WTC11 (cell line): ENCODE measurements around the gene CDCP1. TPM values are rescaled to one million over a fixed set of nuclear protein-coding genes. Genes with fewer than 3 reads are reported as not detected.
"Not testable (repeated sequence)": the region's sequence is repeated elsewhere in the genome, so short reads cannot be mapped to it uniquely, and the experiment has no call there.

Experiments used
- ATAC-seq: fragments of 200-7000 bp; cut with Tn5 transposase; 2 replicates; pipeline ENCODE4 v1.10.0; 2021; ENCODE audit warnings: mild to moderate bottlenecking, moderate library complexity
- CTCF ChIA-PET: fragments of 300-600 bp; sonication (Branson Sonifier 250); formaldehyde crosslinking; loops from one replicate; lab custom pipeline; 2021; ENCODE audit warnings: antibody characterized with exemption; lab: Charles Lee
- POLR2A ChIA-PET: fragments of 350-600 bp; sonication (Branson Sonifier 250); formaldehyde crosslinking; loops from one replicate; lab custom pipeline; 2021; ENCODE audit warnings: antibody characterized with exemption; lab: Charles Lee
- DNase-seq: peaks from one replicate; pipeline ENCODE4 v3.0.0; 2021; ENCODE audit warnings: low spot score
- H3K27ac Mint-ChIP-seq: 2 replicates; pipeline ENCODE4 v1.8.0; 2021; ENCODE audit warnings: mixed read lengths
- H3K27me3 Mint-ChIP-seq: 2 replicates; pipeline ENCODE4 v1.8.0; 2021; ENCODE audit warnings: low read depth, mild to moderate bottlenecking, moderate library complexity, mixed read lengths
- H3K36me3 Mint-ChIP-seq: 2 replicates; pipeline ENCODE4 v1.8.0; 2021; ENCODE audit warnings: mixed read lengths
- H3K4me1 Mint-ChIP-seq: 2 replicates; pipeline ENCODE4 v1.8.0; 2022; ENCODE audit warnings: mixed read lengths
- H3K4me3 Mint-ChIP-seq: 2 replicates; pipeline ENCODE4 v1.8.0; 2021; ENCODE audit warnings: mild to moderate bottlenecking, moderate library complexity, mixed read lengths
- H3K9me3 Mint-ChIP-seq: 2 replicates; pipeline ENCODE4 v1.8.0; 2021; ENCODE audit warnings: mixed read lengths
- IRF2 ChIP-seq: sonication (generic); formaldehyde crosslinking; IDR thresholded peaks from 2 replicates; pipeline ENCODE4 v1.8.0; 2022; ENCODE audit warnings: low read depth, missing genetic modification reagents, borderline replicate concordance
- JAZF1 ChIP-seq: fragments of 250-450 bp; sonication (Bioruptor Pico); IDR thresholded peaks from 2 replicates; pipeline ENCODE4 v1.9.0; 2021; ENCODE audit warnings: moderate library complexity, mild to moderate bottlenecking, inconsistent platforms
- KAT7 ChIP-seq: sonication (generic); formaldehyde crosslinking; IDR thresholded peaks from 2 replicates; pipeline ENCODE4 v1.8.1; 2023; ENCODE audit warnings: missing genetic modification reagents, mild to moderate bottlenecking, borderline replicate concordance
- NFE2L1 ChIP-seq: sonication (generic); formaldehyde crosslinking; IDR thresholded peaks from 2 replicates; pipeline ENCODE4 v1.8.1; 2023; ENCODE audit warnings: missing genetic modification reagents
- NR1H2 ChIP-seq: sonication (generic); formaldehyde crosslinking; IDR thresholded peaks from 2 replicates; pipeline ENCODE4 v1.9.0; 2021; ENCODE audit warnings: mild to moderate bottlenecking, moderate library complexity, missing genetic modification reagents
- NR2C2 ChIP-seq: sonication (generic); formaldehyde crosslinking; IDR thresholded peaks from 2 replicates; pipeline ENCODE4 v1.8.0; 2022; ENCODE audit warnings: mild to moderate bottlenecking, missing genetic modification reagents
- RELA ChIP-seq: sonication (generic); formaldehyde crosslinking; IDR thresholded peaks from 2 replicates; pipeline ENCODE4 v1.8.1; 2022; ENCODE audit warnings: missing genetic modification reagents, mild to moderate bottlenecking, borderline replicate concordance
- SMAD3 ChIP-seq: sonication (generic); formaldehyde crosslinking; IDR thresholded peaks from 2 replicates; pipeline ENCODE4 v1.8.0; 2022; ENCODE audit warnings: missing genetic modification reagents, mild to moderate bottlenecking, borderline replicate concordance
- TEAD4 ChIP-seq: sonication (generic); formaldehyde crosslinking; IDR thresholded peaks from 2 replicates; pipeline ENCODE4 v1.8.0; 2022; ENCODE audit warnings: mild to moderate bottlenecking, missing genetic modification reagents
- ZNF121 ChIP-seq: sonication (generic); formaldehyde crosslinking; IDR thresholded peaks from 2 replicates; pipeline ENCODE4 v1.8.0; 2023; ENCODE audit warnings: missing genetic modification reagents
- ZNF317 ChIP-seq: sonication (generic); formaldehyde crosslinking; IDR thresholded peaks from 2 replicates; pipeline ENCODE4 v1.8.1; 2023; ENCODE audit warnings: low read depth, mild to moderate bottlenecking, moderate library complexity, missing genetic modification reagents, borderline replicate concordance
- ZNF423 ChIP-seq: fragments of 250-450 bp; sonication (Bioruptor Pico); IDR thresholded peaks from 2 replicates; pipeline ENCODE4 v2.1.2; 2022; ENCODE audit warnings: mild to moderate bottlenecking, moderate library complexity
- total RNA-seq: library from RNA; stranded (reverse); gene quantifications from 3 replicates; pipeline ENCODE4 v1.2.3, GENCODE V29; 2021
- TF ChIP-seq, protein P1 (sequence below): fragments of 250-450 bp; sonication (Bioruptor Pico); IDR thresholded peaks from 2 replicates; pipeline ENCODE4 v1.9.0; 2021; ENCODE audit warnings: mild to moderate bottlenecking
- TF ChIP-seq, protein P2 (sequence below): sonication (generic); formaldehyde crosslinking; IDR thresholded peaks from 2 replicates; pipeline ENCODE4 v1.8.0; 2022; ENCODE audit warnings: mild to moderate bottlenecking, missing genetic modification reagents
- TF ChIP-seq, protein P3 (sequence below): sonication (generic); formaldehyde crosslinking; IDR thresholded peaks from 2 replicates; pipeline ENCODE4 v1.8.0; 2022; ENCODE audit warnings: mild to moderate bottlenecking, missing genetic modification reagents
- TF ChIP-seq, protein P4 (sequence below): fragments of 250-450 bp; sonication (Bioruptor Pico); IDR thresholded peaks from 2 replicates; pipeline ENCODE4 v2.1.2; 2022; ENCODE audit warnings: mild to moderate bottlenecking, moderate library complexity
- TF ChIP-seq, protein P5 (sequence below): sonication (generic); formaldehyde crosslinking; conservative IDR thresholded peaks from 2 replicates; pipeline ENCODE4 v1.8.1; 2023; ENCODE audit warnings: mild to moderate bottlenecking, low read depth, missing genetic modification reagents, moderate library complexity
- TF ChIP-seq, protein P6 (sequence below): fragments of 200-600 bp; IDR thresholded peaks from 2 replicates; pipeline ENCODE4 v1.8.0; 2022; ENCODE audit warnings: antibody characterized with exemption
- TF ChIP-seq, protein P7 (sequence below): fragments of 250-450 bp; sonication (Bioruptor Pico); IDR thresholded peaks from 2 replicates; pipeline ENCODE4 v1.9.0; 2021; ENCODE audit warnings: moderate library complexity, mild to moderate bottlenecking, inconsistent platforms, borderline replicate concordance

CDCP1 gene
- total RNA-seq, 1 experiment from 2014 or later: 14.6 TPM

DNA sequence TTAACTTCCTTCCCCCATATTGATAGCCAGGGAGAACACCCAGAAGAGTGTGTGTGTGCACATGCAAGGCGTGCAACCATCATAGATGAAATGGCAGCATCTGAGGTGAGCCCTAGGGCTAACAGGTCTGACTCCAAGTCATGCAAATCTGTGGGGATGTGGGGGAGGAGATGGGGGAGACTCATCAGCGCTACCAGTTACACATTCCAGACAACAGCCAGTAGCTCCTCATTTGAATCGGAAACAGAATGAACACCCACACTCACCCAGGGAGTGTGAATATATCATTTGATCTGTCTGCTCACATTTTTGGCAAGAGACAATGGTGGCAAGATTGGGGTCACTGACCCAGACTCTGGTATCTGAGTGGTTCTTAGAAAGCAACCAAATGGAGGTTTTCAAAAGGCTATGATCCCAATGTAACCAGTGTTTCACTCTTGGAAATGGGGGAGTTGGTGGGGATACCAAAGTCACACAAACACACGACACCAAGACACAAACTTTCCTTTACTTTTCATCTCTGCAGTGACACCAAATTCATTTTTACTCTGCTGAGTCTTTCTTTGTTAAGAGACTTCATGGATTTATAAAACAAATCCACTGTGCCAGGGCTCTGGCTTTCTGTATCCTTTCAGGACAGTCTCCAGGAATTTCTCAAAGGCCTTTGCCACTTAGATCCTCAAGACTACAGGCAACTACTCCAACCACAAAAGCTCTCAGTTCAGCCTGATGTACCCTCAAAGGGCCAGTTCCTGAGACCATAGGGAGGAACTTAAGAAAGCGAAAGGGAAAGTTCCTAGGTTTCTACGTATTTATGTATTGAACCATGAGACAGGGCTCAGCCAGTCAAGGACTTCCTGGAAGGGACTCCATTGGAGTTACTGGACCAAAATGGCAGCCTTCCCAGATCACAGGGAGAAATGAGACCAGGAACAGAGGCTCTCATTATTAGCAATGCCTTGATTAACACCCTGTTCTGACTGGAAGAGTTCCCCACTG lies 2.2 kb downstream of the CDCP1 start:
- Mint-ChIP-seq H3K4me3 (peak overlapping the region; percentile 41; the same call in 1 of the 2 replicates), H3K27me3 (peaks cover 51% of the 10 kb centered on the region), H3K27ac (no peak overlapping the region), H3K4me1 (peaks cover 39% of the 10 kb centered on the region), H3K9me3 (no peaks in the 10 kb centered on the region)
- POLR2A ChIA-PET: interaction anchor here (1.8 kb wide), 1 partner anchor 107 kb away, joined by 3 read pairs; no protein-coding TSS in a partner anchor
- no peak for ATAC-seq
- CTCF ChIA-PET: no interaction called here
- TF ChIP-seq RELA (CRISPR knock-in tag) (no peak), NR2C2 (CRISPR knock-in tag) (no peak), SMAD3 (CRISPR knock-in tag) (no peak), ZNF121 (CRISPR knock-in tag) (no peak), KAT7 (CRISPR knock-in tag) (no peak), IRF2 (CRISPR knock-in tag) (no peak), NFE2L1 (no peak), ZNF423 (CRISPR knock-in tag) (no peak), ZNF317 (CRISPR knock-in tag) (no peak), TEAD4 (CRISPR knock-in tag) (no peak), NR1H2 (no peak), JAZF1 (no peak)
- TF ChIP-seq, protein P1, sequence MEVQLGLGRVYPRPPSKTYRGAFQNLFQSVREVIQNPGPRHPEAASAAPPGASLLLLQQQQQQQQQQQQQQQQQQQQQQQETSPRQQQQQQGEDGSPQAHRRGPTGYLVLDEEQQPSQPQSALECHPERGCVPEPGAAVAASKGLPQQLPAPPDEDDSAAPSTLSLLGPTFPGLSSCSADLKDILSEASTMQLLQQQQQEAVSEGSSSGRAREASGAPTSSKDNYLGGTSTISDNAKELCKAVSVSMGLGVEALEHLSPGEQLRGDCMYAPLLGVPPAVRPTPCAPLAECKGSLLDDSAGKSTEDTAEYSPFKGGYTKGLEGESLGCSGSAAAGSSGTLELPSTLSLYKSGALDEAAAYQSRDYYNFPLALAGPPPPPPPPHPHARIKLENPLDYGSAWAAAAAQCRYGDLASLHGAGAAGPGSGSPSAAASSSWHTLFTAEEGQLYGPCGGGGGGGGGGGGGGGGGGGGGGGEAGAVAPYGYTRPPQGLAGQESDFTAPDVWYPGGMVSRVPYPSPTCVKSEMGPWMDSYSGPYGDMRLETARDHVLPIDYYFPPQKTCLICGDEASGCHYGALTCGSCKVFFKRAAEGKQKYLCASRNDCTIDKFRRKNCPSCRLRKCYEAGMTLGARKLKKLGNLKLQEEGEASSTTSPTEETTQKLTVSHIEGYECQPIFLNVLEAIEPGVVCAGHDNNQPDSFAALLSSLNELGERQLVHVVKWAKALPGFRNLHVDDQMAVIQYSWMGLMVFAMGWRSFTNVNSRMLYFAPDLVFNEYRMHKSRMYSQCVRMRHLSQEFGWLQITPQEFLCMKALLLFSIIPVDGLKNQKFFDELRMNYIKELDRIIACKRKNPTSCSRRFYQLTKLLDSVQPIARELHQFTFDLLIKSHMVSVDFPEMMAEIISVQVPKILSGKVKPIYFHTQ: no peak
- TF ChIP-seq, protein P2, sequence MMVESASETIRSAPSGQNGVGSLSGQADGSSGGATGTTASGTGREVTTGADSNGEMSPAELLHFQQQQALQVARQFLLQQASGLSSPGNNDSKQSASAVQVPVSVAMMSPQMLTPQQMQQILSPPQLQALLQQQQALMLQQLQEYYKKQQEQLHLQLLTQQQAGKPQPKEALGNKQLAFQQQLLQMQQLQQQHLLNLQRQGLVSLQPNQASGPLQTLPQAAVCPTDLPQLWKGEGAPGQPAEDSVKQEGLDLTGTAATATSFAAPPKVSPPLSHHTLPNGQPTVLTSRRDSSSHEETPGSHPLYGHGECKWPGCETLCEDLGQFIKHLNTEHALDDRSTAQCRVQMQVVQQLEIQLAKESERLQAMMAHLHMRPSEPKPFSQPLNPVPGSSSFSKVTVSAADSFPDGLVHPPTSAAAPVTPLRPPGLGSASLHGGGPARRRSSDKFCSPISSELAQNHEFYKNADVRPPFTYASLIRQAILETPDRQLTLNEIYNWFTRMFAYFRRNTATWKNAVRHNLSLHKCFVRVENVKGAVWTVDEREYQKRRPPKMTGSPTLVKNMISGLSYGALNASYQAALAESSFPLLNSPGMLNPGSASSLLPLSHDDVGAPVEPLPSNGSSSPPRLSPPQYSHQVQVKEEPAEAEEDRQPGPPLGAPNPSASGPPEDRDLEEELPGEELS (CRISPR knock-in tag): no peak
- TF ChIP-seq, protein P3, sequence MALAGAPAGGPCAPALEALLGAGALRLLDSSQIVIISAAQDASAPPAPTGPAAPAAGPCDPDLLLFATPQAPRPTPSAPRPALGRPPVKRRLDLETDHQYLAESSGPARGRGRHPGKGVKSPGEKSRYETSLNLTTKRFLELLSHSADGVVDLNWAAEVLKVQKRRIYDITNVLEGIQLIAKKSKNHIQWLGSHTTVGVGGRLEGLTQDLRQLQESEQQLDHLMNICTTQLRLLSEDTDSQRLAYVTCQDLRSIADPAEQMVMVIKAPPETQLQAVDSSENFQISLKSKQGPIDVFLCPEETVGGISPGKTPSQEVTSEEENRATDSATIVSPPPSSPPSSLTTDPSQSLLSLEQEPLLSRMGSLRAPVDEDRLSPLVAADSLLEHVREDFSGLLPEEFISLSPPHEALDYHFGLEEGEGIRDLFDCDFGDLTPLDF (CRISPR knock-in tag): no peak
- TF ChIP-seq, protein P4, sequence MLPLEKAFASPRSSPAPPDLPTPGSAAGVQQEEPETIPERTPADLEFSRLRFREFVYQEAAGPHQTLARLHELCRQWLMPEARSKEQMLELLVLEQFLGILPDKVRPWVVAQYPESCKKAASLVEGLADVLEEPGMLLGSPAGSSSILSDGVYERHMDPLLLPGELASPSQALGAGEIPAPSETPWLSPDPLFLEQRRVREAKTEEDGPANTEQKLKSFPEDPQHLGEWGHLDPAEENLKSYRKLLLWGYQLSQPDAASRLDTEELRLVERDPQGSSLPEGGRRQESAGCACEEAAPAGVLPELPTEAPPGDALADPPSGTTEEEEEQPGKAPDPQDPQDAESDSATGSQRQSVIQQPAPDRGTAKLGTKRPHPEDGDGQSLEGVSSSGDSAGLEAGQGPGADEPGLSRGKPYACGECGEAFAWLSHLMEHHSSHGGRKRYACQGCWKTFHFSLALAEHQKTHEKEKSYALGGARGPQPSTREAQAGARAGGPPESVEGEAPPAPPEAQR: no peak
- TF ChIP-seq, protein P5, sequence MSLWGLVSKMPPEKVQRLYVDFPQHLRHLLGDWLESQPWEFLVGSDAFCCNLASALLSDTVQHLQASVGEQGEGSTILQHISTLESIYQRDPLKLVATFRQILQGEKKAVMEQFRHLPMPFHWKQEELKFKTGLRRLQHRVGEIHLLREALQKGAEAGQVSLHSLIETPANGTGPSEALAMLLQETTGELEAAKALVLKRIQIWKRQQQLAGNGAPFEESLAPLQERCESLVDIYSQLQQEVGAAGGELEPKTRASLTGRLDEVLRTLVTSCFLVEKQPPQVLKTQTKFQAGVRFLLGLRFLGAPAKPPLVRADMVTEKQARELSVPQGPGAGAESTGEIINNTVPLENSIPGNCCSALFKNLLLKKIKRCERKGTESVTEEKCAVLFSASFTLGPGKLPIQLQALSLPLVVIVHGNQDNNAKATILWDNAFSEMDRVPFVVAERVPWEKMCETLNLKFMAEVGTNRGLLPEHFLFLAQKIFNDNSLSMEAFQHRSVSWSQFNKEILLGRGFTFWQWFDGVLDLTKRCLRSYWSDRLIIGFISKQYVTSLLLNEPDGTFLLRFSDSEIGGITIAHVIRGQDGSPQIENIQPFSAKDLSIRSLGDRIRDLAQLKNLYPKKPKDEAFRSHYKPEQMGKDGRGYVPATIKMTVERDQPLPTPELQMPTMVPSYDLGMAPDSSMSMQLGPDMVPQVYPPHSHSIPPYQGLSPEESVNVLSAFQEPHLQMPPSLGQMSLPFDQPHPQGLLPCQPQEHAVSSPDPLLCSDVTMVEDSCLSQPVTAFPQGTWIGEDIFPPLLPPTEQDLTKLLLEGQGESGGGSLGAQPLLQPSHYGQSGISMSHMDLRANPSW (CRISPR knock-in tag): no peak
- TF ChIP-seq, protein P6, sequence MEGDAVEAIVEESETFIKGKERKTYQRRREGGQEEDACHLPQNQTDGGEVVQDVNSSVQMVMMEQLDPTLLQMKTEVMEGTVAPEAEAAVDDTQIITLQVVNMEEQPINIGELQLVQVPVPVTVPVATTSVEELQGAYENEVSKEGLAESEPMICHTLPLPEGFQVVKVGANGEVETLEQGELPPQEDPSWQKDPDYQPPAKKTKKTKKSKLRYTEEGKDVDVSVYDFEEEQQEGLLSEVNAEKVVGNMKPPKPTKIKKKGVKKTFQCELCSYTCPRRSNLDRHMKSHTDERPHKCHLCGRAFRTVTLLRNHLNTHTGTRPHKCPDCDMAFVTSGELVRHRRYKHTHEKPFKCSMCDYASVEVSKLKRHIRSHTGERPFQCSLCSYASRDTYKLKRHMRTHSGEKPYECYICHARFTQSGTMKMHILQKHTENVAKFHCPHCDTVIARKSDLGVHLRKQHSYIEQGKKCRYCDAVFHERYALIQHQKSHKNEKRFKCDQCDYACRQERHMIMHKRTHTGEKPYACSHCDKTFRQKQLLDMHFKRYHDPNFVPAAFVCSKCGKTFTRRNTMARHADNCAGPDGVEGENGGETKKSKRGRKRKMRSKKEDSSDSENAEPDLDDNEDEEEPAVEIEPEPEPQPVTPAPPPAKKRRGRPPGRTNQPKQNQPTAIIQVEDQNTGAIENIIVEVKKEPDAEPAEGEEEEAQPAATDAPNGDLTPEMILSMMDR: no peak
- TF ChIP-seq, protein P7, sequence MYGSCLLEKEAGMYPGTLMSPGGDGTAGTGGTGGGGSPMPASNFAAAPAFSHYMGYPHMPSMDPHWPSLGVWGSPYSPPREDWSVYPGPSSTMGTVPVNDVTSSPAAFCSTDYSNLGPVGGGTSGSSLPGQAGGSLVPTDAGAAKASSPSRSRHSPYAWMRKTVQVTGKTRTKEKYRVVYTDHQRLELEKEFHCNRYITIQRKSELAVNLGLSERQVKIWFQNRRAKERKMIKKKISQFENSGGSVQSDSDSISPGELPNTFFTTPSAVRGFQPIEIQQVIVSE (CRISPR knock-in tag): no peak
- TF ChIP-seq, all 79 proteins: peak for 0
- H3K36me3 Mint-ChIP-seq: no peaks in the 10 kb centered on the region
- no peak for DNase-seq

DNA sequence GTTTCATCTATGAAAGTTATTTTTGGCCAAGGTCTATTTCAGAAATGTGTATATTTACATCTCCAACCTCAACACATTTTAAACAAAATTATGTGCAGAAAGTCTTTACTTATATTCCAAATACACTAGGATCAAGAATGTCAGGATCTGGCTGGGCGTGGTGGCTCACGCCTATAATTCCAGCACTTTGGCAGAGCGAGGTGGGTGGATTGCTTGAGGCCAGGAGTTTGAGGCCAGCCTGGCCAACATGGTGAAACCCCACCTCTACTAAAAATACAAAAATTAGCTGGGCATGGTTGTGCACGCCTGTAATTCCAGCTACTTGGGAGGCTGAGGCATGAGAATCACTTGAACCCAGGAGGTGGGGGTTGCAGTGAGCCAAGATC lies 5.4 kb downstream of the CDCP1 start:
- ATAC-seq, POLR2A ChIA-PET, DNase-seq, H3K36me3 Mint-ChIP-seq, H3K27ac Mint-ChIP-seq, H3K4me3 Mint-ChIP-seq, H3K9me3 Mint-ChIP-seq: not testable (repeated sequence)
- Mint-ChIP-seq H3K27me3 (peaks cover 24% of the 10 kb centered on the region), H3K4me1 (peaks cover 47% of the 10 kb centered on the region)
- CTCF ChIA-PET: interaction anchor here (0.8 to 1.4 kb wide), 3 partner anchors 62 to 85 kb away, joined by 3 read pairs; no protein-coding TSS in a partner anchor
